K562 (cell line): Measurements from ENCODE around the gene POC1B. TPM values are rescaled to one million over a fixed set of nuclear protein-coding genes. Genes with fewer than 3 reads are reported as not detected.

Source experiments
- GATAD2A ChIP-seq: fragments of 450-650 bp; IDR thresholded peaks from 2 replicates; pipeline ENCODE4 v1.6.1; 2017
- KDM4B ChIP-seq, 2 experiments: fragments of 450-650 bp in 1 of 2; sonication (generic) in 1 of 2; IDR thresholded peaks; 2 replicates each; pipeline ENCODE4 v1.6.1; 2016 to 2017; ENCODE audit warnings: borderline replicate concordance in 2 of 2, antibody characterized with exemption in 1 of 2, low read depth in 1 of 2, mild to moderate bottlenecking in 1 of 2
- MED1 ChIP-seq: sonication (generic); formaldehyde crosslinking; IDR thresholded peaks from 2 replicates; pipeline ENCODE4 v1.8.1; 2023; ENCODE audit warnings: missing genetic modification reagents, borderline replicate concordance
- SETDB1 ChIP-seq: IDR thresholded peaks from one replicate; pipeline ENCODE4 v1.6.1; 2012; ENCODE audit warnings: low read length, control low read depth, inconsistent platforms
- SIN3A ChIP-seq, 2 experiments: fragments of 150-350 bp in 1 of 2; IDR thresholded peaks; 2 replicates each; pipeline ENCODE4 v1.6.1; 2011 to 2016; ENCODE audit warnings: borderline replicate concordance in 2 of 2, low read depth in 2 of 2, low read length in 2 of 2, mild to moderate bottlenecking in 2 of 2, moderate library complexity in 2 of 2; ENCODE audit not compliant: control insufficient read depth in 1 of 2
- STAT5A ChIP-seq: IDR thresholded peaks from 2 replicates; pipeline ENCODE4 v1.6.1; 2012; ENCODE audit warnings: low read length, inconsistent platforms, borderline replicate concordance
- TAF15 ChIP-seq: fragments of 200-400 bp; formaldehyde crosslinking; IDR thresholded peaks from 2 replicates; pipeline ENCODE4 v1.6.1; 2017; ENCODE audit warnings: mild to moderate bottlenecking, low read depth, low read length, moderate library complexity
- TFAM ChIP-seq: fragments of 250-450 bp; sonication (Bioruptor Pico); conservative IDR thresholded peaks from 2 replicates; pipeline ENCODE4 v1.5.0; 2021; ENCODE audit warnings: mild to moderate bottlenecking, moderate library complexity
- ZFX ChIP-seq: sonication (generic); formaldehyde crosslinking; IDR thresholded peaks from 2 replicates; pipeline ENCODE4 v1.8.0; 2022; ENCODE audit warnings: mild to moderate bottlenecking, missing genetic modification reagents, moderate library complexity
- ZNF121 ChIP-seq: sonication (generic); formaldehyde crosslinking; conservative IDR thresholded peaks from 2 replicates; pipeline ENCODE4 v1.8.0; 2022; ENCODE audit warnings: missing genetic modification reagents
- ZNF146 ChIP-seq: IDR thresholded peaks from one replicate; pipeline ENCODE4 v1.6.1; 2018; ENCODE audit warnings: missing compliant biosample characterization; ENCODE audit not compliant: unreplicated experiment
- ZNF175 ChIP-seq: fragments of 200-800 bp; sonication (Bioruptor generic); IDR thresholded peaks from 2 replicates; pipeline ENCODE4 v1.6.1; 2016; ENCODE audit warnings: low read depth, mild to moderate bottlenecking, missing genetic modification characterization, missing compliant biosample characterization
- ZNF24 ChIP-seq: fragments of 450-650 bp; IDR thresholded peaks from 2 replicates; pipeline ENCODE4 v1.6.1; 2016
- ZNF436 ChIP-seq: fragments of 250-450, 450-650 bp; sonication (Bioruptor Pico); formaldehyde crosslinking; IDR thresholded peaks from 2 replicates; pipeline ENCODE4 v1.7.0; 2020; ENCODE audit warnings: mild to moderate bottlenecking
- polyA plus RNA-seq, 8 experiments: library from polyadenylated mRNA; depleted of rRNA in 4 of 8; stranded (reverse) in 5 of 8; unstranded in 3 of 8; fragments of >200 nt; fragmentation: Nextera tagmentation in 2 of 8; fragmentation: Illumina TruSeq in 1 of 8; extraction: Ambion mirVana in 2 of 8; extraction: Trizol in 1 of 8; gene quantifications; 2 replicates each; pipeline versions ENCODE4 v1.2.1 to v1.2.3, GENCODE V29; 2011 to 2014; ENCODE audit warnings: inconsistent platforms in 1 of 8, missing spikeins in 1 of 8
- total RNA-seq, 7 experiments: library from RNA; depleted of rRNA in 6 of 7; stranded (reverse); fragments of >200 nt in 6 of 7; fragmentation: Illumina TruSeq in 2 of 7; extraction: Trizol in 2 of 7; gene quantifications; 2 replicates each; pipeline versions ENCODE4 v1.2.1 to v1.2.3, GENCODE V29; 2011 to 2021; ENCODE audit warnings: low replicate concordance in 1 of 7
- TF ChIP-seq, protein P1 (sequence below): IDR thresholded peaks from 3 replicates; pipeline ENCODE4 v1.6.1; 2011; ENCODE audit warnings: borderline replicate concordance, mild to moderate bottlenecking, moderate library complexity; ENCODE audit not compliant: insufficient read length; ENCODE audit errors: extremely low read depth
- TF ChIP-seq, protein P2 (sequence below), 2 experiments: fragments of 450-650 bp in 1 of 2; sonication (generic) in 1 of 2; formaldehyde crosslinking; conservative IDR thresholded peaks; 2 replicates each; pipeline versions ENCODE4 v1.4.0 to v1.8.1; 2020 to 2022; ENCODE audit warnings: mild to moderate bottlenecking in 1 of 2, missing genetic modification reagents in 1 of 2
- TF ChIP-seq, protein P3 (sequence below): fragments of 450-650 bp; IDR thresholded peaks from 2 replicates; pipeline ENCODE4 v1.6.1; 2017; ENCODE audit warnings: mild to moderate bottlenecking, moderate library complexity
- TF ChIP-seq, protein P4 (sequence below): fragments of 250-450 bp; sonication (Bioruptor Pico); IDR thresholded peaks from 2 replicates; pipeline ENCODE4 v1.8.0; 2021; ENCODE audit warnings: borderline replicate concordance, mild to moderate bottlenecking, moderate library complexity; ENCODE audit not compliant: poor library complexity, severe bottlenecking
- TF ChIP-seq, protein P5 (sequence below), 3 experiments: fragments of 200-800 bp in 1 of 3; fragments of 250-450 bp in 1 of 3; fragments of 450-650 bp in 1 of 3; sonication (Bioruptor Pico) in 1 of 3; sonication (Bioruptor generic) in 1 of 3; formaldehyde crosslinking in 1 of 3; IDR thresholded peaks; 2 replicates each; pipeline versions ENCODE4 v1.6.1 to v1.8.0; 2016 to 2022; ENCODE audit warnings: mild to moderate bottlenecking in 2 of 3, missing genetic modification characterization in 2 of 3, missing compliant biosample characterization in 1 of 3, moderate library complexity in 1 of 3

POC1B gene
- total and polyA plus RNA-seq, 9 of the 15 experiments (the other 6 are each of a cell fraction or from before 2014, with no cell fraction given): 4.5 to 16.1 (median 10.4) TPM

DNA sequence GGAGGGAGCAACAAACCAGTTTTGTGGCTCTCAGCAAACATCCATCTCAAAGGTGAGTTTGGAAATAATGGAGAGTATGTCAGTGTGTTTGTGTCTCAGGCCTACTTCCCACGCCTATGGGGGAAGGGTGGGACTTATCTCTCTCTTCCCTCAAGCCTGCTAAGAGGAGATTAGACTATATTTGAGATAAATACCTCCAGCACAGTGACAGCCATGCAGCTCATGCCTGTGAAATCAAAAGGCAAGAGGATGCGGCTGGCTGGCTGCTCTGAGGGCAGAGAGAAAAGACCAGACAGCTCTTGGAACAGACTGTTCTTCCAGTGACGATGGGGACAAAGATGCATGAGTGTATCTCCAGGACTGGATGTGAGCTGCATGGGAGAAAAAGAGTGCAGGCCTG lies 14.7 kb upstream of the POC1B start (continued):
- TF ChIP-seq, protein P1, sequence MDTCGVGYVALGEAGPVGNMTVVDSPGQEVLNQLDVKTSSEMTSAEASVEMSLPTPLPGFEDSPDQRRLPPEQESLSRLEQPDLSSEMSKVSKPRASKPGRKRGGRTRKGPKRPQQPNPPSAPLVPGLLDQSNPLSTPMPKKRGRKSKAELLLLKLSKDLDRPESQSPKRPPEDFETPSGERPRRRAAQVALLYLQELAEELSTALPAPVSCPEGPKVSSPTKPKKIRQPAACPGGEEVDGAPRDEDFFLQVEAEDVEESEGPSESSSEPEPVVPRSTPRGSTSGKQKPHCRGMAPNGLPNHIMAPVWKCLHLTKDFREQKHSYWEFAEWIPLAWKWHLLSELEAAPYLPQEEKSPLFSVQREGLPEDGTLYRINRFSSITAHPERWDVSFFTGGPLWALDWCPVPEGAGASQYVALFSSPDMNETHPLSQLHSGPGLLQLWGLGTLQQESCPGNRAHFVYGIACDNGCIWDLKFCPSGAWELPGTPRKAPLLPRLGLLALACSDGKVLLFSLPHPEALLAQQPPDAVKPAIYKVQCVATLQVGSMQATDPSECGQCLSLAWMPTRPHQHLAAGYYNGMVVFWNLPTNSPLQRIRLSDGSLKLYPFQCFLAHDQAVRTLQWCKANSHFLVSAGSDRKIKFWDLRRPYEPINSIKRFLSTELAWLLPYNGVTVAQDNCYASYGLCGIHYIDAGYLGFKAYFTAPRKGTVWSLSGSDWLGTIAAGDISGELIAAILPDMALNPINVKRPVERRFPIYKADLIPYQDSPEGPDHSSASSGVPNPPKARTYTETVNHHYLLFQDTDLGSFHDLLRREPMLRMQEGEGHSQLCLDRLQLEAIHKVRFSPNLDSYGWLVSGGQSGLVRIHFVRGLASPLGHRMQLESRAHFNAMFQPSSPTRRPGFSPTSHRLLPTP: no peak
- TF ChIP-seq, protein P2, sequence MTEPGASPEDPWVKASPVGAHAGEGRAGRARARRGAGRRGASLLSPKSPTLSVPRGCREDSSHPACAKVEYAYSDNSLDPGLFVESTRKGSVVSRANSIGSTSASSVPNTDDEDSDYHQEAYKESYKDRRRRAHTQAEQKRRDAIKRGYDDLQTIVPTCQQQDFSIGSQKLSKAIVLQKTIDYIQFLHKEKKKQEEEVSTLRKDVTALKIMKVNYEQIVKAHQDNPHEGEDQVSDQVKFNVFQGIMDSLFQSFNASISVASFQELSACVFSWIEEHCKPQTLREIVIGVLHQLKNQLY (CRISPR knock-in tag; conservative IDR thresholded peaks at IDR 0.05): no peak
- TF ChIP-seq ZNF146 (CRISPR knock-in tag) (no peak), MED1 (CRISPR knock-in tag) (no peak), SETDB1 (no peak), ZNF436 (CRISPR knock-in tag) (no peak), STAT5A (peak; percentile 81; the same call in 1 of the 2 replicates), ZFX (CRISPR knock-in tag) (peak; percentile 57), ZNF175 (peak; percentile 55; the same call in 1 of the 2 replicates), KDM4B (IDR thresholded peaks at IDR 0.05; ENCODE audit: borderline replicate concordance in 2 of 2, low read depth in 1 of 2) (no peak), ZNF121 (CRISPR knock-in tag) (no peak), TAF15 (no peak), SIN3A (IDR thresholded peaks at IDR 0.05; ENCODE audit: borderline replicate concordance in 2 of 2, control insufficient read depth in 1 of 2, low read depth in 2 of 2, low read length in 2 of 2) (no peak), ZNF24 (no peak), GATAD2A (0 out of 2 replicates have a peak, but pooled peaks have one; percentile 34), TFAM (CRISPR knock-in tag) (no peak)
- TF ChIP-seq, protein P3, sequence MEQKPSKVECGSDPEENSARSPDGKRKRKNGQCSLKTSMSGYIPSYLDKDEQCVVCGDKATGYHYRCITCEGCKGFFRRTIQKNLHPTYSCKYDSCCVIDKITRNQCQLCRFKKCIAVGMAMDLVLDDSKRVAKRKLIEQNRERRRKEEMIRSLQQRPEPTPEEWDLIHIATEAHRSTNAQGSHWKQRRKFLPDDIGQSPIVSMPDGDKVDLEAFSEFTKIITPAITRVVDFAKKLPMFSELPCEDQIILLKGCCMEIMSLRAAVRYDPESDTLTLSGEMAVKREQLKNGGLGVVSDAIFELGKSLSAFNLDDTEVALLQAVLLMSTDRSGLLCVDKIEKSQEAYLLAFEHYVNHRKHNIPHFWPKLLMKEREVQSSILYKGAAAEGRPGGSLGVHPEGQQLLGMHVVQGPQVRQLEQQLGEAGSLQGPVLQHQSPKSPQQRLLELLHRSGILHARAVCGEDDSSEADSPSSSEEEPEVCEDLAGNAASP: no peak
- TF ChIP-seq, protein P4, sequence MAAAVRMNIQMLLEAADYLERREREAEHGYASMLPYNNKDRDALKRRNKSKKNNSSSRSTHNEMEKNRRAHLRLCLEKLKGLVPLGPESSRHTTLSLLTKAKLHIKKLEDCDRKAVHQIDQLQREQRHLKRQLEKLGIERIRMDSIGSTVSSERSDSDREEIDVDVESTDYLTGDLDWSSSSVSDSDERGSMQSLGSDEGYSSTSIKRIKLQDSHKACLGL: no peak
- TF ChIP-seq, protein P5, sequence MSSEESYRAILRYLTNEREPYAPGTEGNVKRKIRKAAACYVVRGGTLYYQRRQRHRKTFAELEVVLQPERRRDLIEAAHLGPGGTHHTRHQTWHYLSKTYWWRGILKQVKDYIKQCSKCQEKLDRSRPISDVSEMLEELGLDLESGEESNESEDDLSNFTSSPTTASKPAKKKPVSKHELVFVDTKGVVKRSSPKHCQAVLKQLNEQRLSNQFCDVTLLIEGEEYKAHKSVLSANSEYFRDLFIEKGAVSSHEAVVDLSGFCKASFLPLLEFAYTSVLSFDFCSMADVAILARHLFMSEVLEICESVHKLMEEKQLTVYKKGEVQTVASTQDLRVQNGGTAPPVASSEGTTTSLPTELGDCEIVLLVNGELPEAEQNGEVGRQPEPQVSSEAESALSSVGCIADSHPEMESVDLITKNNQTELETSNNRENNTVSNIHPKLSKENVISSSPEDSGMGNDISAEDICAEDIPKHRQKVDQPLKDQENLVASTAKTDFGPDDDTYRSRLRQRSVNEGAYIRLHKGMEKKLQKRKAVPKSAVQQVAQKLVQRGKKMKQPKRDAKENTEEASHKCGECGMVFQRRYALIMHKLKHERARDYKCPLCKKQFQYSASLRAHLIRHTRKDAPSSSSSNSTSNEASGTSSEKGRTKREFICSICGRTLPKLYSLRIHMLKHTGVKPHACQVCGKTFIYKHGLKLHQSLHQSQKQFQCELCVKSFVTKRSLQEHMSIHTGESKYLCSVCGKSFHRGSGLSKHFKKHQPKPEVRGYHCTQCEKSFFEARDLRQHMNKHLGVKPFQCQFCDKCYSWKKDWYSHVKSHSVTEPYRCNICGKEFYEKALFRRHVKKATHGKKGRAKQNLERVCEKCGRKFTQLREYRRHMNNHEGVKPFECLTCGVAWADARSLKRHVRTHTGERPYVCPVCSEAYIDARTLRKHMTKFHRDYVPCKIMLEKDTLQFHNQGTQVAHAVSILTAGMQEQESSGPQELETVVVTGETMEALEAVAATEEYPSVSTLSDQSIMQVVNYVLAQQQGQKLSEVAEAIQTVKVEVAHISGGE (CRISPR knock-in tag; IDR thresholded peaks at IDR 0.05): no peak
